Limb (tissue), 2 donors: ENCODE measurements around the gene CALM3.
A peak's percentile ranks its signal among the peaks of the same experiment; 100 is the strongest.
"Not testable (repeated sequence)": the region's sequence is repeated elsewhere in the genome, so short reads cannot be mapped to it uniquely, and the experiment has no call there.

Experiments used
- DNase-seq, 2 donors: peaks; one replicate each; pipeline ENCODE4 v3.0.0-alpha.2; 2016; ENCODE audit errors: extremely low spot score in 2 of 2

The CALM3 gene

GRCh38 chr19:46614114-46614722, 13.1 kb downstream of the CALM3 start:
- peak; percentile 73 to 90 for DNase-seq

GRCh38 chr19:46615966-46616365, 14.8 kb downstream of the CALM3 start:
- no peak for DNase-seq

DNA sequence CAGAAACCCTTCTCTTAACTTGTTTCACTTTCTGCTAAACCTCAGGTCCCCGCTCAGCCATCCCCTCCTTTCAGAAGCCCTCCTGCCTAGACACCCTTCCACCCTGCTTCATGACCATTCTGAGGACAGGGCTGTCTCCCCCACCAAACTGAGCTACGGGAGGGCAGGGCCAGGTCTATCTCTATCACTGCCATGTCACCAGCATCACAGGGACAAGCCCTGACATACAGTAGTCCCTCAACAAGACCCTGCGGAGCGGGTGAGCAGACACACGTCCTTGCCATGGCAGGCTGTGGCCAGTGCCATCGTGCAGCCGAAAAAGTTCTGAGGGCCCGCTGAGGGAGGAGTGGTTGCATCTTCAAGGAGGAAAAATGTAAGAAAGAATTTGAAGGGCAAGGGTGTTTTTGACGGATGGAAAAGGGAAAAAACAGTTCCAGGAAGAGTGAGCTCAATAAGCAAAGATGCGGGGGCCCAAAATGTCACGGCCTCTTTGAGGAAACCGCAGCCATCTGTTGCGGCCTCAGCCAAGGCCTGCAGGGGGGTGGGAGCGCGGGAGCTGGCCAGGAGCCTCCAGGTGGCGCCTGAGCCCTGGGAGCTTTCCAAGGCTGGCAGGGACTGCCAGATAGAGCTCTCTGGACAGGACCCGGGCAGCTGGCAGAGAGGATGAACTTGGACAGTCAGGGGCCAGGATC, 15.6 kb downstream of the CALM3 start:
- DNase-seq = peak in 1 of 2 donors; percentile 70

DNA sequence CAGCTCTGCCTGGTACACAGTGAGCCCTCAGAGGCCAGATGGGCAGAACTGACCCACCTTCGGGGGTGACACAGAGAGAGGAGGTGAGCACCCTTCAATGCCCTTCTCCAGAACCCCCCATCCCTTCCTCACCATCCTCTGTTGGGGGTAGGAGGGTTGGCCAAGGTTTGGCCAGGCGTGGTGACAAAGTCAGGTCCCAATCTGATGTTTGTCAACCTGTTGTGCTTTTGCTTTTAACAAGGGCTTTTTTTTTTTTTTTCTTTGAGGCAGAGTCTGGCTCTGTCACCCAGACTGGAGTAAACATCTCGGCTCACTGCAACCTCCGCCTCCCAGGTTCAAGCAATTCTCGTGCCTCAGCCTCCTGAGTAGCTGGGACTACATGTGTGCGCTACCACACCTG, 16.5 kb downstream of the CALM3 start:
- DNase-seq = no peak

DNA sequence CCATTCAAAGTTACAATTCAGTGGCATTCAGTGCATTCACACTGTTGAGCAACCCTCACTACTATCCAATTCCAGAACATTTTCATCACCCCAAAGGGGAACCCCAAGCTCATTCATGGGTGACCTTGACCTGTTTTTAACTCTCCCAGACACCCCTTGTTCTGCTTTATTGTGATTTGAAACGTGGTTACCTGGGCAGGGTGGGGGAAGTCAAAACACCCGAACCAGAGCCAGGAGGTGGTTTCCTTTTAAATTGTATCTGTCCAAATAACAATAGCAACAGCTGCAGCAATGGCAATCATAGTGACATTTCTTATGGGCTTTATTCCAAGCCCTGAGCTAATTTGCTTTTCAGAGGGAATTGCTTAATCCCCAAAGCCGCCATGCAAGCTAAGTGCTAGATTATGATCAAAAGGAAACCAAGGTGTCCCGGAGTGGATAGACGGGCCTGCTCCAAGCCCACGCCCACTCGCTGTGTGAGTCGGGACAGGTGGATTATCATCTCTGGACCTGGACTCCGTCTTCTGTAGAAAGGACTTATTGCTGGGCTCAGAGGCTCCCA, 17.6 kb downstream of the CALM3 start:
- no peak for DNase-seq

DNA sequence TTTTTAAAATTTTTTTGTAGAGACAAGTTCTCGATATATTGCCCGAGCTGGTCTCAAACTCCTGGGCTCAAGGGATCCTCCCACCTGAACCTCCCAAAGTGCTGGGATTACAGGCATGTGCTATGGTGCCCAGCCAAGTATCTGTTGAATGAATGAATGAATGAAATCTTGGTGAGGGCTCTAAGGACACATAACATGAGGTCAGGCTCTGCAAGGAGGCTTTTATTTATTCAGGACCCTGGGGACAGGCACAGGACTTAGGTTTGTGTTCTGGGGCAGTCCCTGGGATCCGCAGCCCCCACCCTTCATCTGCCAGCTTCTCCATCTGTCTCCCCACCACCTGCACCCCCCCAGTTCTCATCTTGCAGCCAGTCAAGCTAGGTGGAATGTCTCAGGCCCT, 19.1 kb downstream of the CALM3 start:
- DNase-seq = no peak

DNA sequence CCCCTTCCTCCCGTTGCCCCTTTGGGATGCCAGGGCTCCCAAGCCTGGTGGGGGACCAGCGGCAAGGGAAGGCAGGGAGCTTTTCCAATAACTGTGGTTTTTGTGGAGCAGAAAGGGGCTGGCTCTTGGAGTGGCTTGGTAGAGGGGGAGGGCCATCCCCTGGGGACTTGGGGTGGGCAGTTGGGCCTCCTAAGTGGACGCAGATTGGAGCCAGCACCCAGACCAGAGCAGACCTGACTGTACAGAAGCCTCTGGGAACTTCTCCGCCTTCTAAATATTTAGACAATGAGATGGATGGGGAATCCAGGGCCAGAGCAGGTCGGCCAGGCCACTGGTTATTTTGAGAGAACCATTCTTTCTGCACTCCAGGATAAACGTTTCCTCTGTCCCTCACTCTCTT, 19.6 kb downstream of the CALM3 start:
- no peak for DNase-seq

DNA sequence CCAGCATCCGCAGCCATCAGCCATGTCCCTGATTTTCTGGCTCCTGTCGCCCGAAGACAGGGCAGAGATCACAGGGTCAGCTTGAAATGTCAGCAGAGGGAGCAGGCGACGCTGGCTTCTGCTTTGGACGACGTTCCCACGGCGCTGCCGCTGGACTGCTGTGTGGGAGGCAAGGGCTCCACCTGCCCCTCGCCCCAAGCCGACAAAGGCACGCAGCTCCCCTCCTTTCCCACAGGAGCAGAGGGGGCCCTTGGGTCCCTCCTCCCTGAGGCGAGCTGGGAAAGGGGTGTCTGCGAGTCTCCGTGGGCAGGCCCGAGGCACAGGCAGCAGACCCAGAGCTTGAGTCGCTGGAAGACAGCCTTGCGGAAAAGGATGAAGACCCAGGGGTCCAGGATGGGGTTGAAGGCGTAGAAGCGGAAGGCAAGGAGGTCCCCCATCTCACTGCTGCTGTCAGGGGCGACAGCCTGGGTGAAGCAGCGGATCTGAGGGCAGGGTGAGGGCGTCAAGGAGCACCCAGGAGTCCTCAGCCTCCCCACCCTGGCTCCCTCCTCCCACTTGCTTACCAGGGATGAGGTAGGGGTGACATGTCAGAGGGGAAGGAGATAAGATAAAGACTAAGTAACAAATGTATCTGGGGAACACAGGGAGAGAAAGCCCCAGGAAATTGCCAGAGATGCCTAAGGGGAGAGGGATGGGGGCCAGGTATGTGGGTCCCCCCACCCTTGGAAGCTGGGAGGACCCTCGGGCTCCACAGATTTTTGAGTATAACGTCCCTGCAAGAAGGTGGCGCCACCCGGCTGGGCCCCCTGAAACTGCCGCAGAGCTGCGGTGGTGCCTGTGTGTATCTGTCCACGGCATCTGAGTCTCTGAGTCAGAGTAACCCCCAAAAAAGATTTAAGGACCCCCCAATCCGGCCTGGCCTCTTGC, 20.3 kb downstream of the CALM3 start:
- no peak for DNase-seq

- no peak for DNase-seq
Measured at GRCh38 chr19:46622118-46622446, 21.0 kb downstream of the CALM3 start.

DNA sequence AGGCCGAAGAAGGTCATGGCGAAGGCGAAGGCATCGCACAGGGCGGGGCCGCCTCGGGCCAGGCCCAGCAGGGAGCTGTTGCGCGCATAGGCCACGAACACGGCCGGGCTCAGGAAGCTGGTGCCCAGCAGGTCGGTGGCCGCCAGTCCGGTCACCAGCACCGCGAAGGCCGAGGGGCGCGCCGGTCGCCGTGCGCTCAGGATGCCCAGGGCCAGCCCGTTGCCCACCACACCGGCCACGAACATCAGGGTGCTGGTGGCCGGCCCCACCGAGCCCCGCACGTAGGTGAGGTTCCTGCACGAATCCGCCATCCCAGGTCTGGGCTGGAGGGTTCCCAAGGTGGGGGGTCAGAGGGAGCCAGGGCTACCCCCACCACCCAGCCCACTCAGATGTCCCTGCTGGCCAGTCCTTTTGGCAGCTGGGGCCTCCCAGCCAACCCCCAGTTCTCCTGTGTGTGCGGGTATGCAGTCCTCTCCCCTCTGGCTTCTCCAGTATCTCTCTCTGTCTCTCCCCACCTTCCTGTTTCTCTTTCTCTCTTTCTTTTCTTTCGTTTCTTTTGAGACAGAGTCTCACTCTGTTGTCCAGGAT, 22.9 kb downstream of the CALM3 start:
- DNase-seq = no peak

GRCh38 chr19:46624958-46625661, 24.0 kb downstream of the CALM3 start, which contains the start of gene PTGIR:
PTGIR (minus strand) TSS chr19:46625089; CDS start chr19:46624225, 864 bp downstream.
- peak in 1 of 2 donors; percentile 70 for DNase-seq

DNA sequence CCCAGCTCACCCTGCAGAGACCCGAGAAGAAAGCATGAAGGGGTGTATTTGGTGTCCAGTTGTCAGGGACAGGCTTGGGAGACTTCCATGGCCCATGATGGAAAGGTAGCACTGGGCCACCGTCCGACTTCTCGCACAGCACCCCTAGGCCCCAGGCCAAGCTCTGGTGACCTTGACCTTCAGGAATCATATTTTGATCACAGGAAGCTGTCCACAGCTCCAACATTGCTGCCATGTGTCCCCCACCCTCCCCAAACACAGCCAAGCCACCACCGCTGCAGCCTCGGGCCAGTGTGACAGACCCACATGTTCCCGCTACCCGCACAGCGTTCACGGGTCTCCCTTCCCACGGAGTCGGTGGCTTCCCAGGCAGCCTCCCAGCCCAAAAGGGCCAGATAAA, 24.6 kb downstream of the CALM3 start:
- DNase-seq = no peak

GRCh38 chr19:46626446-46626845, 25.3 kb downstream of the CALM3 start:
- DNase-seq = no peak

DNA sequence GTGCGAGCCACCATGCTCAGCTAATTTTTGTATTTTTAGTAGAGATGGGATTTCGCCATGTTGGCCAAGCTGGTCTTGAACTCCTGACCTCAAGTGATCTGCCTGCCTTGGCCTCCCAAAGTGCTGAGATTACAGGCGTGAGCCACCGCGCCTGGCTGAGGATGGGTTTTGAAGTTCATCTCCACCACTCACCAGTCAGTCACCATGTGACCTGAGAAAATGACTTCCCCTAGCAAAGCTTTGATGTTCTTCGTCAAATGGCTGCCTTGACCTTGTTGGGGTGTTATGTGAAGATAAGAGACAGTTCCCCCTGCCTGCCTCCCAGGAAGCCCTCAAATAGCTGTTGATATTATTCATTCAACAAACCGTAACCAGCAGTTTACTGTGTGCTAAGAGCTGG, 27.8 kb downstream of the CALM3 start:
- DNase-seq = not testable (repeated sequence)

DNA sequence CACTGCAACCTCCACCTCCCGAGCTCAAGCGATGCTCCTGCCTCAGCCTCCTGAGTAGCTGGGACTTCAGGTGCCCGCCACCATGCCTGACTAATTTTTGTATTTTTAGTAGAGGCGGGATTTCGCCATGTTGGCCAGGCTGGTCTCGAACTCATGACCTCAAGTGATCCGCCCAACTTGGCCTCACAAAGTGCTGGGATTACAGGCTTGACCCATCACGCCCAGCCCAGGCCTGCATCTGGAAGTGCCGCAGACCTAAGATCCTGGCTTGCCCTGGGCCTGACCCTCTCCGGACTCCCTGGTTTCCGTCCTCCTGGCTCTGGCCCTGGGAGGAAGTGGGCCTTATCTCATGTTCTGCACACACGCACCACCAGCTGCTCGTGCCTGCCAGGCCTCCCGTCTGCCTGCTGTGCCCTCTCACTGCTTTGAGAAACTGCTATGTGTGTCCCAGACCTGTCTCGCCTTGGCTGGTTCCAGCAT, 28.5 kb downstream of the CALM3 start:
- no peak for DNase-seq

DNA sequence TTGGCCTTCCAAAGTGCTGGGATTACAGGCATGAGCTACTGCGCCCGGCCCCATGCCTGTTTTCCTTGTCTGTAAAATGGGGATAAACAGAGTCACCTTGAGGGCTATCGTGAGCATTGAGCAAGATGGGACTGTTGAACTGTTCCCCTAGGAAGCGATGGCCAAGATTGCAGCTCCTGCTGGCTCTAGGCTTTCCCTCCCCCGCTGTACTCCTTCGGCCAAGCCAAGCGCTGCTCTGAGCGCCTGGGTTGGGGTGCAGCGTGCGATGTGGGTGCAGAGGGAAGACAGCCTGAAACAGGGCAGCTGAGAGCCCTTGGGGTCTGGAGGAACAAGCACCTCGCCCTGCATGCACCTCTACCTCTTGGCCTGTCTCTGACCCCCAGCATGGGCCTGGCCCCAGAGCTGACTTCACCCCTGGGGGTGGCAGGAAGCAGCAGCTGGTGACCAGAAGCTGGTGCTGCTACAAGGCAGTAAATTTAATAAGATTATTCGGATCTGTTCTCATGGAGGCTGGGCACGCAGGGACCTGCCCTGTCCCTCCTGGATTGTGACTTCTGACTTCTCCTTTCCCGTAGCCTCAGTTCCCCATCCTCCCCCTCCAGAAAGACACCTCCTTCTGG, 29.6 kb downstream of the CALM3 start:
- DNase-seq = no peak

GRCh38 chr19:46631481-46631880, 30.4 kb downstream of the CALM3 start:
- no peak for DNase-seq

DNA sequence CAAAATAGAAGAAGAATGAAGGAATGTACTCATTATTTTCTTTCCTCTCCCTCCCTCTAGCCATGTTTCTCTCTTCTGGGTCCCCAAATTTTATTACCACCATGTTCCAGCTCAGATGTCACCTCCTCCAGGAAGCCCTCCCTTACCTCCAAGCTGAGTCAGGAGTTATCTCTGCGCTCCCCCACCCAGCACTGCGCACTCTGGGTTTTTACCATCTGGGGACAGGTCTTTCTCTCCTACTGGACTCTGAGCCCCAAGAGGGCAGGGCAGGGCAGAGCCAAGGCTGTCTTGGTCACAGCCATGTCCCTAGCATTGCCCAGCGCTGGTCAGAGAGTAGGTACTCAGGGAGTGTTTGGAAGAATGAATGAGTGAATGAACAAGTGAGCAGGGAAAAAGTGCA, 32.0 kb downstream of the CALM3 start:
- no peak for DNase-seq

GRCh38 chr19:46634045-46634655, 33.0 kb downstream of the CALM3 start:
- DNase-seq = peak in 1 of 2 donors; percentile 91

DNA sequence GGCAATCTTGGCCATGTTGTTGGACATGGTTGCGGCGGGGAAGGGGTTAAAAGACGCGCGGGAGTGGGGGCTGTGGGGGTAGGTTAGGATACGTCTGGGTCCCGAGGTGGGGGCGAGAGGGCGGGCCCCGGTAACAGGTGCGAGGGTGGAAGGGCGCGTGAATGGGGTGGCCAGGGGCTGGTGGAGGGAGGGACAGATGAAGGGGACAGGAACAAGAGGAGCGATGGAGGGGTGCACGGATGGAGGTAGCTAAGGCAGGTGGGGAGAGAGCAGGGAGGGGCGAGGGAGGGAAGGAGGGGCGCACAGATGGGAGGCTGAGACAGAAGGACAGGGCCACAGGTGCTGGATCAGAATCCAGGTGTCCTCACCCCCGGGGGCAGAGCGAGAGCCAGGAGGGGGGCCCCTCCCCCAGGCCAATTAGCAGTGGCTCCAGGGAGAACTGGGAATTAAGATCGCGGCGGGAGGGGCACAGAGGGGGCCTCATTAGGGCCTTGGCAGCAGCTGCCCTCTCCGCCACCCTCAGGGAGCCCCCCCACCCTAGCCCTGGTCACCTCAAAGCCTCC, 33.6 kb downstream of the CALM3 start:
- no peak for DNase-seq
